Transverse colon (tissue), 4 donors: Measurements from ENCODE around the gene RSAD1. TPM values are rescaled to one million over a fixed set of nuclear protein-coding genes. Genes with fewer than 3 reads are reported as not detected.

Experiments
- DNase-seq: peaks from one replicate; pipeline ENCODE4 v3.0.0-alpha.2; 2019
- H3K27ac ChIP-seq, 4 donors: fragments of 200-600 bp; sonication (generic); 2 replicates each; pipeline ENCODE4 v1.5.1; 2016 to 2018; ENCODE audit warnings: inconsistent platforms in 4 of 4
- H3K27me3 ChIP-seq: fragments of 200-600 bp; sonication (generic); 2 replicates; pipeline ENCODE4 v1.5.1; 2017; ENCODE audit warnings: inconsistent platforms
- H3K36me3 ChIP-seq, 4 donors: fragments of 200-600 bp; sonication (generic); 2 replicates each; pipeline ENCODE4 v1.5.1; 2017 to 2019; ENCODE audit warnings: inconsistent platforms in 4 of 4
- H3K4me1 ChIP-seq, 4 donors: fragments of 200-600 bp; sonication (generic); 2 replicates each; pipeline ENCODE4 v1.5.1; 2017 to 2020; ENCODE audit warnings: inconsistent platforms in 4 of 4
- H3K4me3 ChIP-seq, 4 donors: fragments of 200-600 bp; sonication (generic); 1 replicate in 1 of 4; 2 replicates in 3 of 4; pipeline versions ENCODE4 v1.5.1 to v1.6.1; 2017 to 2019; ENCODE audit warnings: inconsistent platforms in 4 of 4
- H3K9me3 ChIP-seq, 2 donors: fragments of 200-600 bp; sonication (generic); 2 replicates each; pipeline ENCODE4 v1.5.1; 2017 to 2019; ENCODE audit warnings: inconsistent platforms in 2 of 2
- CTCF ChIP-seq, 5 experiments: fragments of 200-600 bp in 3 of 5; fragments of 450-650 bp in 2 of 5; sonication (generic) in 3 of 5; IDR thresholded peaks; 1 replicate in 2 of 5; 2 replicates in 3 of 5; pipeline ENCODE4 v1.5.1; 2016 to 2017; ENCODE audit warnings: antibody characterized with exemption in 5 of 5, inconsistent platforms in 3 of 5, mild to moderate bottlenecking in 2 of 5, moderate library complexity in 1 of 5
- EP300 ChIP-seq: sonication (generic); formaldehyde crosslinking; IDR thresholded peaks from one replicate; pipeline ENCODE4 v1.6.1; 2017; ENCODE audit warnings: antibody characterized with exemption, low read depth
- POLR2A ChIP-seq: fragments of 450-650 bp; IDR thresholded peaks from one replicate; pipeline ENCODE4 v1.6.1; 2016; ENCODE audit warnings: antibody characterized with exemption, mild to moderate bottlenecking, moderate library complexity
- POLR2AphosphoS5 ChIP-seq, 3 donors: sonication (generic); formaldehyde crosslinking; IDR thresholded peaks; one replicate each; pipeline ENCODE4 v1.6.1; 2016; ENCODE audit warnings: antibody characterized with exemption in 3 of 3
- WGBS, 2 donors: methylation state at CpG; one replicate each; pipeline ENCODE4 v1.1.5; 2018; ENCODE audit warnings: low coverage in 1 of 2; 5-methylcytosine and 5-hydroxymethylcytosine counted together
- in situ Hi-C, 4 donors: fragments of 200-750 bp; cut with MboI; loops; one replicate each; pipeline versions ENCODE4 v1.15.0 to v1.15.1; 2017; ENCODE audit warnings: low sequenced_read_pairs in 3 of 4, low pct_ligation_motif_present in 1 of 4, low pct_unique_long_range_greater_than_20kb in 1 of 4
- intact Hi-C: fragments of 100-400 bp; cut with DNase I; formaldehyde crosslinking; loops from one replicate; pipeline ENCODE4 v1.15.1; 2023; ENCODE audit warnings: low total_unique reads
- total RNA-seq, 4 donors: library from RNA; depleted of rRNA; stranded (reverse); fragments of >200 nt; gene quantifications; one replicate each; pipeline ENCODE4 v1.1.0, GENCODE V29; 2016

RSAD1 gene
- total RNA-seq, 4 donors from 2014 or later: 19.1 to 35.6 (median 28.2) TPM

DNA sequence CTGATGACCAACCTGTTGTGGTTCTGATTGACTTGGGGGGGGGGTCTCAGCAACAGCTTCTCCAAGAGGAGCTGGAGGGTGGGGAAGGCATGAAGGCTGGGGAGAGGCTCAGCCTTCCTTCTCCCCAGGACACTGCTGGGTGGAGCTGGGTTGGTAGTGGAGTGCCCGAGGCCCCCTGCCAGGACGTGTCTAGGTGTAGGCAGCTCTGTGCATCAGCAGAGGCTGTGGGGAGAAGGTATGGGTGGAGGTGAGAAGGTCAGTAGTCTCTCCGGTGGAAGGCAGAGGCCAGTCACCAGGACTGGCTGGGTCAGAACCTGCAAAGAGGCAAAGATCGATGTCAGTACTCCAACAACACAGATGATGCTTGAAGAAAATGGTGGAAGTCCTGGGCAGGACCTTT lies 13.9 kb upstream of the RSAD1 start:
- H3K36me3 ChIP-seq: no peaks in the 10 kb centered on the region
- 43 to 81% methylated on average over 2 to 4 of the region's 4 CpGs for WGBS, 2 donors
- H3K27ac ChIP-seq: peak overlapping the region in 2 of 4 donors; percentile 83 to 86
- intact Hi-C loops (no loop called here), in situ Hi-C loops (no loop called here)
- peaks cover 17% of the 10 kb centered on the region for H3K27me3 ChIP-seq
- DNase-seq: no peak
- H3K4me3 ChIP-seq: no peak overlapping the region
- TF ChIP-seq POLR2AphosphoS5 (IDR thresholded peaks at IDR 0.05): no peak
- no peak for TF ChIP-seq CTCF (IDR thresholded peaks at IDR 0.05)
- no peak for TF ChIP-seq POLR2A
- no peak for TF ChIP-seq EP300
- peaks cover 22 to 35% (median 33%) of the 10 kb centered on the region in 4 donors for H3K4me1 ChIP-seq
- no peaks in the 10 kb centered on the region for H3K9me3 ChIP-seq

DNA sequence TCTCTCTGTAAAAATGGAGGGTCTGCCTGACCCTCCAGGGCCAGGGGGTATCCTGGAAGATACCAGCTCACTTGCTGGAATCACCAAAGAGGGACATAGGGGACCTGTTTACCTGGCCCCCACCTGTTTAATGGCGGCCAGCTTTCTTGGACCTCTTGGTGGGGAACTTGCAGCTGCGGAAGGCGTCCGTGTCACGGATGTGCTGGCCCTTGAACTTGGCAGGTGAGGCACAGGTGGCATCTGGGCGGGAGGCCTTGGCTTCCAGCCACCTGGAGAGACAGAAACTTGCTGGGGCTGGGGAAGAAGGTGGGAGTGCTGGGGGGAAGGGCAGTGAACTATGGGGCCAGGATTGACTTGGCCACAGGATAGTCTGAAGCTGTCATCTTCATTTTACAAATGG lies 13.5 kb upstream of the RSAD1 start:
- no peaks in the 10 kb centered on the region for H3K36me3 ChIP-seq
- in situ Hi-C loops: no loop called here
- H3K27ac ChIP-seq: peak overlapping the region in 2 of 4 donors; percentile 83 to 86
- peaks cover 17% of the 10 kb centered on the region for H3K27me3 ChIP-seq
- WGBS, 2 donors: 74% methylated on average over 6 of the region's 6 CpGs; no CpG with 5 or more reads in 1 of the 2 donors
- TF ChIP-seq EP300 (no peak), CTCF (IDR thresholded peaks at IDR 0.05) (no peak), POLR2AphosphoS5 (IDR thresholded peaks at IDR 0.05) (no peak), POLR2A (no peak)
- H3K4me1 ChIP-seq: peaks cover 23 to 39% (median 37%) of the 10 kb centered on the region in 4 donors
- intact Hi-C loops: no loop called here
- no peak for DNase-seq
- H3K4me3 ChIP-seq: no peak overlapping the region
- no peaks in the 10 kb centered on the region for H3K9me3 ChIP-seq

- no peak for TF ChIP-seq POLR2AphosphoS5 (IDR thresholded peaks at IDR 0.05)
- no peak for TF ChIP-seq CTCF (IDR thresholded peaks at IDR 0.05)
- no peak for TF ChIP-seq POLR2A
- TF ChIP-seq EP300: no peak
- Histone ChIP-seq H3K9me3 (no peaks in the 10 kb centered on the region), H3K27ac (peak overlapping the region; percentile 17 to 86 (median 84)), H3K4me1 (peaks cover 23 to 42% (median 38%) of the 10 kb centered on the region in 4 donors), H3K27me3 (peaks cover 17% of the 10 kb centered on the region), H3K36me3 (no peaks in the 10 kb centered on the region), H3K4me3 (no peak overlapping the region)
- in situ Hi-C loops (no loop called here), intact Hi-C loops (no loop called here)
- 91 to 100% methylated on average over 1 to 9 of the region's 9 CpGs for WGBS, 2 donors
- DNase-seq: no peak
Observed at GRCh38 chr17:50465635-50466034, 13.0 kb upstream of the RSAD1 start.

GRCh38 chr17:50466371-50467113 lies 12.1 kb upstream of the RSAD1 start:
- Histone ChIP-seq H3K9me3 (no peaks in the 10 kb centered on the region), H3K27me3 (peaks cover 17% of the 10 kb centered on the region), H3K27ac (peak overlapping the region; percentile 79 to 86 (median 84)), H3K4me1 (peaks cover 27 to 49% (median 43%) of the 10 kb centered on the region in 4 donors), H3K36me3 (no peaks in the 10 kb centered on the region), H3K4me3 (no peak overlapping the region)
- WGBS, 2 donors: 46% methylated on average over 9 of the region's 9 CpGs; no CpG with 5 or more reads in 1 of the 2 donors
- TF ChIP-seq POLR2A (peak; percentile 64), POLR2AphosphoS5 (IDR thresholded peaks at IDR 0.05) (peak in 2 of 3 donors; percentile 70 to 72), EP300 (no peak), CTCF (IDR thresholded peaks at IDR 0.05) (no peak)
- in situ Hi-C loops (no loop called here), intact Hi-C loops (no loop called here)
- peak; percentile 86 for DNase-seq
